ENCODE results near the gene KIAA1328.

The KIAA1328 gene

GRCh38 chr18:36850527-36851201, 21.7 kb downstream of the KIAA1328 start:
- H3K27me3 Mint-ChIP-seq (ENCODE audit: low read depth) = no peaks in the 10 kb centered on the region
- no peak overlapping the region for H3K4me3 Mint-ChIP-seq
- no peak overlapping the region for H3K27ac Mint-ChIP-seq
- peaks cover 56% of the 10 kb centered on the region for H3K36me3 Mint-ChIP-seq (ENCODE audit: low read depth)
- TF ChIP-seq, protein P1, sequence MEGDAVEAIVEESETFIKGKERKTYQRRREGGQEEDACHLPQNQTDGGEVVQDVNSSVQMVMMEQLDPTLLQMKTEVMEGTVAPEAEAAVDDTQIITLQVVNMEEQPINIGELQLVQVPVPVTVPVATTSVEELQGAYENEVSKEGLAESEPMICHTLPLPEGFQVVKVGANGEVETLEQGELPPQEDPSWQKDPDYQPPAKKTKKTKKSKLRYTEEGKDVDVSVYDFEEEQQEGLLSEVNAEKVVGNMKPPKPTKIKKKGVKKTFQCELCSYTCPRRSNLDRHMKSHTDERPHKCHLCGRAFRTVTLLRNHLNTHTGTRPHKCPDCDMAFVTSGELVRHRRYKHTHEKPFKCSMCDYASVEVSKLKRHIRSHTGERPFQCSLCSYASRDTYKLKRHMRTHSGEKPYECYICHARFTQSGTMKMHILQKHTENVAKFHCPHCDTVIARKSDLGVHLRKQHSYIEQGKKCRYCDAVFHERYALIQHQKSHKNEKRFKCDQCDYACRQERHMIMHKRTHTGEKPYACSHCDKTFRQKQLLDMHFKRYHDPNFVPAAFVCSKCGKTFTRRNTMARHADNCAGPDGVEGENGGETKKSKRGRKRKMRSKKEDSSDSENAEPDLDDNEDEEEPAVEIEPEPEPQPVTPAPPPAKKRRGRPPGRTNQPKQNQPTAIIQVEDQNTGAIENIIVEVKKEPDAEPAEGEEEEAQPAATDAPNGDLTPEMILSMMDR (IDR thresholded peaks at IDR 0.05; ENCODE audit: unreplicated experiment in 3 of 3) = no peak
- peaks cover 26% of the 10 kb centered on the region for H3K9me3 Mint-ChIP-seq
- no peaks in the 10 kb centered on the region for H3K4me1 Mint-ChIP-seq

- no peak overlapping the region for H3K4me3 Mint-ChIP-seq
- H3K27ac Mint-ChIP-seq = no peak overlapping the region
- H3K36me3 Mint-ChIP-seq (ENCODE audit: low read depth) = peaks cover 59% of the 10 kb centered on the region
- no peaks in the 10 kb centered on the region for H3K27me3 Mint-ChIP-seq (ENCODE audit: low read depth)
- TF ChIP-seq, protein P1 (IDR thresholded peaks at IDR 0.05; ENCODE audit: unreplicated experiment in 3 of 3) = no peak
- H3K9me3 Mint-ChIP-seq = peaks cover 26% of the 10 kb centered on the region
- no peaks in the 10 kb centered on the region for H3K4me1 Mint-ChIP-seq
These were observed 22.3 kb downstream of the KIAA1328 start for GRCh38 chr18:36851202-36851590.

DNA sequence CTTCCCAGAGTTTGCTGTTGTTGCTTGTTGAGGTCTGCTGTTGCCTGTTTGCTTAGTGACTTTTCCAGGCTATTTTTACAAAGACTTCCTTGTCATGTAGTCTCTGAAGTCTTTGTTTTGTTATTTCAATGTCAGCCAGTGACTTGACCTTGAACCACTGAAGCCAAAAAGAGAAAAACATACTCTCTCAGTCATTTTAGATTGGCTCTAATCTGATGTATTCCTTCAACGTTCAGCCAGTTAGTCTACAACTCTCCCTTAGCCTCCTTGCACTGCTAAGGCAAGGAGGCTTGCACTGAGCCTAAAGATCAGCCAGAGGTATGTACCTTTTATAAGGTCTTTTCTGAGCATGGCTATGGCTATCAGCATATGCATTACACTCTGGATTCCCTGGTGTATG, 27.9 kb downstream of the KIAA1328 start:
- peaks cover 35% of the 10 kb centered on the region for H3K36me3 Mint-ChIP-seq (ENCODE audit: low read depth)
- no peak overlapping the region for H3K27ac Mint-ChIP-seq
- TF ChIP-seq, protein P1 (IDR thresholded peaks at IDR 0.05; ENCODE audit: unreplicated experiment in 3 of 3) = no peak
- no peaks in the 10 kb centered on the region for H3K27me3 Mint-ChIP-seq (ENCODE audit: low read depth)
- peaks cover 18% of the 10 kb centered on the region for H3K9me3 Mint-ChIP-seq
- H3K4me1 Mint-ChIP-seq = no peaks in the 10 kb centered on the region
- no peak overlapping the region for H3K4me3 Mint-ChIP-seq

DNA sequence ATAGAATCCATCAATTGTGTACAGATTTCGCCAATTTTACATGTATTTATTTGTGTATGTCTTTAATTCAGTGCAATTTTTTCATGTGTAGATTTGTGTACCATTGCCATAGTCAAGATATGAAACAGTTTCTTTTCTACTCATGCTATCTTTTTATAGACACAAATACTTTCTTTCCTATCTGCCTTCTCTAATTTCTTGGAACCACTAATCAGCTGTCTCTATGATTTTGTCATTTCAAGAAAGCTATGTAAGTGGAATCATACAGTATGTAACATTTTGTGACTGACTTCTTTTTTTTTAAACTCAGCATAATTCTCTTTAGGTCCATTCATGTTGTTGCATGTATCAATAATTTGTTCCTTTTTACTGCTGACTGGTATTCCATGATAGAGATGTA, 33.3 kb downstream of the KIAA1328 start:
- no peaks in the 10 kb centered on the region for H3K4me1 Mint-ChIP-seq
- H3K4me3 Mint-ChIP-seq = no peak overlapping the region
- H3K9me3 Mint-ChIP-seq = no peaks in the 10 kb centered on the region
- peaks cover 3% of the 10 kb centered on the region for H3K27me3 Mint-ChIP-seq (ENCODE audit: low read depth)
- no peak overlapping the region for H3K27ac Mint-ChIP-seq
- H3K36me3 Mint-ChIP-seq (ENCODE audit: low read depth) = peaks cover 5% of the 10 kb centered on the region
- TF ChIP-seq, protein P1 (IDR thresholded peaks at IDR 0.05; ENCODE audit: unreplicated experiment in 3 of 3) = no peak

GRCh38 chr18:36867056-36867455, 38.1 kb downstream of the KIAA1328 start:
- no peak overlapping the region for H3K4me3 Mint-ChIP-seq
- TF ChIP-seq, protein P1 (IDR thresholded peaks at IDR 0.05; ENCODE audit: unreplicated experiment in 3 of 3) = no peak
- no peaks in the 10 kb centered on the region for H3K9me3 Mint-ChIP-seq
- H3K36me3 Mint-ChIP-seq (ENCODE audit: low read depth) = peaks cover 20% of the 10 kb centered on the region
- H3K27ac Mint-ChIP-seq = no peak overlapping the region
- H3K27me3 Mint-ChIP-seq (ENCODE audit: low read depth) = peaks cover 3% of the 10 kb centered on the region
- H3K4me1 Mint-ChIP-seq = no peaks in the 10 kb centered on the region

DNA sequence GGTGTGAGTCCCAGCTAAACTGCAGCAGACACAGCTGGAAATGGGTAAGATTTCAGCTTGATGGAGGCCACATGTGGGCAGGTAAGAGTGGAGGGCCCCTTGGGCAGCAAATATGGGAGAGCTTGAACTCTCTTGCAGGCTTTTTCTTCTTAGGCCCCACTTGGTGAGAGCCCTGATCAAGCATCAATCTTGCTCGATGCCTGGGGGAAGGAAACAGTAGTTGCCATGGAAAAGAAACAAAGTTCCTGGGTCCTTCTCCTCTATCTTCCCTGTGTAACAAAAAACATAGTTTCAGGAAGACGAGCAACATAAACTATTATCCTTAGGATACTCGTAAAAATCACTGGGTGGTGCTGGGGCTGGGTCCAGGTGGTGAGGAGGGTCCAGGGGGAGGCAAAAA, 42.9 kb downstream of the KIAA1328 start:
- Mint-ChIP-seq H3K36me3 (ENCODE audit: low read depth) (peaks cover 56% of the 10 kb centered on the region), H3K4me1 (no peaks in the 10 kb centered on the region), H3K27ac (peak overlapping the region in 1 of 3 experiments; percentile 37), H3K27me3 (ENCODE audit: low read depth) (no peaks in the 10 kb centered on the region), H3K4me3 (no peak overlapping the region), H3K9me3 (peaks cover 21% of the 10 kb centered on the region)
- TF ChIP-seq, protein P1 (IDR thresholded peaks at IDR 0.05; ENCODE audit: unreplicated experiment in 3 of 3) = no peak
